GM20431 (cell line): ENCODE results near the gene RASAL2.

Source experiments
- in situ Hi-C: fragments of 300-500 bp; cut with MseI, MboI; formaldehyde crosslinking; loops from one replicate; pipeline ENCODE4 v1.15.0; 2020; ENCODE audit warnings: low sequenced_read_pairs; ENCODE audit not compliant: unreplicated experiment

The RASAL2 gene

GRCh38 chr1:178093951-178094738 lies at the start of gene RASAL2:
RASAL2 (plus strand) TSS chr1:178094104; CDS start chr1:178094493, 389 bp downstream.
- in situ Hi-C loops = no loop called here

DNA sequence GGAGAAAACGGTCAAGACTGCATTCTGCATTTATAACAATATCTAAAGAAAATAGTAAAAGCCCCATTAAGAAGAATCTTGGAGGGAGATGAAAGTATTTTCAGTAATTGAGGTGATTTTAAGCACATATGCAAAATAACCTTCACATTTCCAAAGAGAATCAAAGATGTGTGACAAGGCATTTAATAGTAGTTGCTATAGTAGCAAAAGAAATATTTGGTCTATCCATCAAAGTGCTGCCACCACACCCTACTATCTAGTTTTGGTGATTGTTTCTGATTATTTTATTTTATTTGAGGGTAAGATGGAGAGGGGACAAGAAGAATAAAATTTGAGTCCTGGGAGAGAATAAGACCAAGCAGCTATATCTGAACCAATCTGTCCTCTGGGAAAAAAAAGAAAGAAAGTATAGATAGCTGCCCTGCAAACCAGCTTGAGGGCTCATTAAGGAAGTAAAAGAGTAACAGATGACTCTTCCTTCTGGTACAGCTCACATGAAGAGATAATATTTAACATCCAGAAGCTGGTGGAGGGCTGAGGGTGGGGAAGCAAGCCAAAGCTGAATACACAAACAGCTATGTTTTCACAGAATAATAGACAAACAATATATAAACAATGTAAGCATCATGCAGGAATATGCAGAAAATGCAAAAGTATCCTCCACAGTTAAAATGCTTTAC lies 47.2 kb upstream of the RASAL2 start:
- in situ Hi-C loops = no loop called here

GRCh38 chr1:178047403-178048093 lies 46.4 kb upstream of the RASAL2 start:
- in situ Hi-C loops = no loop called here

GRCh38 chr1:178048426-178048825 lies 45.5 kb upstream of the RASAL2 start:
- in situ Hi-C loops = no loop called here

- in situ Hi-C loops = no loop called here
These were observed 45.0 kb upstream of the RASAL2 start for GRCh38 chr1:178048883-178049282.

DNA sequence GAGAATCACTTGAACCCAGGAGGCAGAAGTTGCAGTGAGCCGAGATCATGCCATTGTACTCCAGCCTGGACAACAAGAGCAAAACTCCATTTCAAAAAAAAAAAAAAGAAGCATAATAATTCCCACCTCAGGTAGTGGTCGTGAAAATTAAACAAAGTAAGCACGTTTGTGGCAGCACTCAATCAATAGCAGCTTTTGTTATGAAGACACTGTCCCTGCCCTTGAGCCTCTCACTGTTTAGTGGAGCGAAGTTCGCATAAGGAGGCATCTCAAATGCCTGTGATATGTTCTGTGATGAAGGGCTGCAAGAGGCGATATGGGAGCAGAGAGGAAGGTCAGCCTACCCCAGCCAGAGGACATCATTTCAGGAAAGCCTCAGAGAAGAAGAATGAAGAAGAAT lies 43.8 kb upstream of the RASAL2 start:
- in situ Hi-C loops = no loop called here

GRCh38 chr1:178051071-178051470 lies 42.8 kb upstream of the RASAL2 start:
- in situ Hi-C loops = no loop called here

DNA sequence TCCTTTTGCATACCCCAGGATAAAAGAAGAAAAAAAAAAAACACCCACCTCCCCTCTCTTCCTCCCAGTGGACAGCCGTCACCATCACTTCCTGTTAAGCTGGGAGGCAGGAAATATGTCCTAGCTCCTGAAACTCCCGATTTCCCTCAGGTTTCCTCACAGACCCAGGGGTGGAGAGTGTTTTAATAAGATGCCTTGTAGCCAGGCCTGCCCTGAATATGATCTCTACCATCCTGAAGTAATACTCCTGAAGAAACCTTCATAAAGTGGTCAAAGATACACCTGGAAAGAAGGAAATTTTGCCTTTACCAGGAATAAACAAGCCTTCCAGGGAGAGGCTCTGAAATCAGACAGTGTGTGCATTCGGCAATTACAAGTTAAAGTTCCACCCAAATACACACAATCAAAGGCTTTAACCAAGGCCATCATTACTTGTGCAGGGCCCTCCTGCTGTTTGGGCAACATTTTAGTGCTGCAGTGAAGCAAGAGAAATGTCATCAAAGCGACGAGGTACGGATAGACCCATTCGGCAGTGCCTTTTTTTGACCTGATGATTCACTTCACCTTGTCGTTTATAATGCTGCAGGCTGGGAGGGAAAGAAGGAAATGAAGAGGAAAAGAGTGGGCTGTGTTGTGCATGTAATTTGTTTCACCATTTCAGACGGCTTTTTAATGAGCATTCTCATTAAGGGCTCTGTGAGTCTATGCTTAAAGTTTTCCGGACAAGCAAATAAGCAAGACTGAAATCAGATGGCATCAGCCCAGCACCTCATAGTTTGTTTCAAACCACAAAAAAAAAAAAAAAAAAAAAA lies 41.0 kb upstream of the RASAL2 start:
- in situ Hi-C loops = no loop called here

DNA sequence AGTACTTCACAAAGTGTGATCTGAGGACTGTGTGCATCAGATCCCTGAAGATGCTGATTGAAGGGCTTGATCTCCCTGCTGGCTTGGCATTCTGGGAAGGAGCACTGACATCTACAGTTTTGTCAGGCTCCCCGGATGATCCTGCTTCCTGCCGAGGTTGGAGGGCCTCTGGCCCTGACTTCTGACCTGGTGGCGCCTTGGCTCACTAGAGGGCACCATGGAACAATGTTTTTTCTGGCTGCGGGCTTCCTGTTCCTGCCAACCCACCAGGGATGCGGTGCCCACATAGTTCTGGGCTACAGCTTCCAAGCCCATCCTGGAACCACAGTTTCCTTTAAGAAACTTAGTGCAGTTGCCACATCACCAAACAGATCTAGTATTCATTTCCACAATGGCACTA lies 38.8 kb upstream of the RASAL2 start:
- in situ Hi-C loops = no loop called here

DNA sequence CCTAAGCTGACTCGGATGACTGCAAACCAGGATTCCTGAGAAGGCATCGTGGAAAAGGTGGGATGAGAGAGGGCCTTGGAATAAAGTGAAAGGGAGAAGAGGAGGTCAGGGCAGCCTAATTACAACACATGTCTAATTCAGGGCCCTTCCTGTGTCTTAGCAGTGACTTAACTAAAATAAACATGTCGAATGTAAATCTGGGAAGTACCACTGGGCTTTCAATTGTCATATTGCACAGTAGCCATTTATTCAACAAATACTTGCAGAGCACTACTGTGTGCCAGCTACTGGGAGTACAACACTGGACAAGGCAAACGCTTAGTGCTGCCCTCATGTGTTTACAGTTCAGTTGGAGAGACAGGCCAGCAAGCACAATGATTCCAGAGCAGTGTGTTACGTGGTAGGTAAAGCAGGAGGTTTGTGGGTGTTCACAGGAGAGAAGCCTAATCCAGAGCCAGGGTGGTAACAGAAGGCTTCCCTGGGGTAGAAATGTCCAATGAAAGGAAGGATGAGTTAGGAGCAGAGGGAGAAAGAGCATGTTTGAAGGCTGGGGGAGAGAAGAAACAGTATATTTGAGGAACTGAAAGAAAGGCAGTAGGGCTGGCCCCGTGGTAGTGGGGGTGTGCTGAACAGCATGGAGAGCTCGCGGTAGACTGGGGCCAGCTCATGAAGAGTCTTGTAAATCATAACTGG lies 38.0 kb upstream of the RASAL2 start:
- in situ Hi-C loops = no loop called here

DNA sequence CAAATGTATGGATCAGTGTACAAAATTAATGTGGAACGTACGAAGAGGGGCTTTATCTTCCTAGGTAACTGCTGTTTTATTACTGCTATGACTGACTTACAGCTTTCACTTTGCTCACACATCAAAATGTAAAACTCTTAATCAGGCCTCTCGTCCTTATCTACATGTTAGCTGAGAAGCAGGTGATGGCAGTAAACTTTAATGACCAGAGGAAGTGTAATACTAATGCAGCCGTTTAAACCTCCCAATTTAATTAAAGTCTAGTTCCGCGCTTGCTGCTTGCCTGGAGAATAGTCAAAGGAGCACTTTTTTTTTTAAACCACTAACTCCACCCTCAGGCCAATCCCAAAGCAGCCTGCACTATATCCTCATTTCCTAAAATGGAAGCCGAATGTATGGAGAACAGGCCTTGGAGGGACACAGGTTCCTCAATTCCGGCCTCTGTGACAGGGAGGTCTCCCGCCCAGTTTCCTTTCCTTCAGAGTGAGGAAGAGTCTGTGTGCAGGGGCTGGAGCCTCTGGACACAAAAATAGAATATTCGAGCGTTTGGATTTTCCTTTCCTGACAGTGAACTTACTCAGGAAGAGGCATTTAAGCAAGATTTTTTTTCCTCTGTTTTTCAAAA lies 36.7 kb upstream of the RASAL2 start:
- in situ Hi-C loops = no loop called here

DNA sequence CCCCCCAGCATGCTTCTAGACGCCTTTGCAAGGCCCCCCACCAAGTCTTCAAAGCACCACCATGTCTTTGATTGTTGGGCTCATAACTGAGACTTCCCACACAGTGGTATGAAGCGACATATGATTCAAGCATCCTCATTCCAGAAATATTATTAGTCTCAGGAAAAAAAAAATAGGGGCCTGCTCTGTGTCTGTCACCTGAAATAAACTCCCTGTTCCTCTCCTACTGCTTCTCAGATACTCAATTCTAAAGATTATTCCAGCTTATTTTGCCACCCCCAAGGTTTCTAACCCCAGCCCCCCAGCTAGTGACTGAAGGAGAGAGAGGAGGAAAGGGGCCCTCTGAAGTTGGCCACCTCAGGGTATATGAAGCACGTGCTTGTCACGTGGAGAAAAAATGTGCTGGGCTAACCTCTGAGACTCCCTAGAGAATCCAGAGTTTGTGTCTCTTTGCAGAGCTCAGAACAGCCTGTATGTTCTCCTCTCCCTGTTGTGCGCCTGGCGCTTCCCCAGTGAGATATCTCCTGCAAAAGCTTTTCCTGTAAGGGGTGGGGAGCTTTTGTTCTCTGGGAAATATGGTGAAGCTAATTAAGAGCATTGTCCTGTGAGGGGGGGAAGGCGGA lies 35.9 kb upstream of the RASAL2 start:
- in situ Hi-C loops = no loop called here

- in situ Hi-C loops = no loop called here
These were observed 32.9 kb upstream of the RASAL2 start for GRCh38 chr1:178060789-178061556.

GRCh38 chr1:178061620-178062019 lies 32.3 kb upstream of the RASAL2 start:
- in situ Hi-C loops = no loop called here

- in situ Hi-C loops = no loop called here
These were observed 29.6 kb upstream of the RASAL2 start for GRCh38 chr1:178064191-178064821.

GRCh38 chr1:178065250-178065649 lies 28.7 kb upstream of the RASAL2 start:
- in situ Hi-C loops = no loop called here

DNA sequence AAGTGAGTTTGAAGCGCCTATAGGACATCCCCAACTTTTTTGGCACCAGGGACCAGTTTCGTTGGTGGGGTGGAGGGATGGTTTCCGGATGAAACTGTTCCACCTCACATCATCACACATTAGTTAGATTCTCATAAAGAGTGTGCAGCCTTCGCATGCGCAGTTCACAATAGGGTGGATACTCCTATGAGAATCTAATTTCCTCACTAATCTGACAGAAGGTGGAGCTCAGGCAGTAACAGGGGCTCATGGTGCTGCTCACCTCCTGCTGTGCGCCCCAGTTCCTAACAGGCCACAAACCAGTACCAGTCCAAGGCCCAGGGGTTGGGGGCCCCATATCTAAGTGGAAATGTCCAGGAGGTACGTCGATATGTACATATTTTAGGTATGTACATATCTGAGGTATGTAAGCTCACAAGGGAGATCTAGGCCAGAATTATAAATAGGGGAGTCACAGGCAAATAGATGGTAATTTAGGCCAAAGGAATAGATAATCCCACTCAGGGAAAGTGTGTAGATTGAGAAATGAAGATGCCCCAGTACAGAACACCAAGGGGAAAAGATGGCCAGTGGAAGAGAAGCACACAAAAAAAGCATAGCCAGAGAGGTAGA lies 27.5 kb upstream of the RASAL2 start:
- in situ Hi-C loops = no loop called here
